Anterior cingulate cortex (tissue), 58 donors: ENCODE results near the gene MARCKSL1.
A peak's percentile ranks its signal among the peaks of the same experiment; 100 is the strongest.

Experiments
- DNase-seq, 58 donors: peaks; one replicate each; lab custom pipeline; 2025; lab: John Stamatoyannopoulos, UW

MARCKSL1 gene

DNA sequence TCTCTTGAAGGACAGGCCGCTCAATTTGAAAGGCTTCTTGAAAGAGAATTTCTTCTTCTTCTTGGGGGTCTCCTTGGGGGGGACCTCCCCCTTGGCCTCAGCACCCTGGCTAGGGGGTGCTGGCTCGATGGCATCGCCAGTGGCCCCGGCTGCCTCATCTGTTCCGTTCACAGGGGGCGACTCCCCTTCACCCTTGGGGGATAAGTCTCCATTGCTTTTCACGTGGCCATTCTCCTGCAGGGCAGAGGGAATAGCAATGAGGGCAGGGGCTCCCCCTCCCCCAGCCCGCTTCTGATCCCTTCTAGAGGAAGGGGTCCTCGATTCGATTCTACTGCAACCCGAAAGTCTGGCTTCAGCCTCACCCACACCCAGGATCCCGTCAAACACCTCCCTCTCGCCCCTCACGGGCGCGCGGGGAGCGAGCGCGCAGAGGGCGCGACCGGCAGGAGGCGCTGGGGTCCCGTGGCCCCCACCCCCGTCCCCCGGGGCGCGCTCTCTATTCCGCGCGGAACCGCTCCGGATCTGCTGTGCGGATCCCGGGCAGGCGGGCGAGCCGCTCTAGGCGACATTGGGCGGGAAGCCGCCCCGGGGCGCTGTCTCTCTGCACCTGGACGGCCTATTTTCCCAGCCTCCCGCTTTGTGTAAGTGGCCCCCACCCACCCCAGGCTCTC is 1.0 kb downstream of the MARCKSL1 start:
- DNase-seq, result peak in 31 of 58 donors; percentile 18 to 62 (median 37)

DNA sequence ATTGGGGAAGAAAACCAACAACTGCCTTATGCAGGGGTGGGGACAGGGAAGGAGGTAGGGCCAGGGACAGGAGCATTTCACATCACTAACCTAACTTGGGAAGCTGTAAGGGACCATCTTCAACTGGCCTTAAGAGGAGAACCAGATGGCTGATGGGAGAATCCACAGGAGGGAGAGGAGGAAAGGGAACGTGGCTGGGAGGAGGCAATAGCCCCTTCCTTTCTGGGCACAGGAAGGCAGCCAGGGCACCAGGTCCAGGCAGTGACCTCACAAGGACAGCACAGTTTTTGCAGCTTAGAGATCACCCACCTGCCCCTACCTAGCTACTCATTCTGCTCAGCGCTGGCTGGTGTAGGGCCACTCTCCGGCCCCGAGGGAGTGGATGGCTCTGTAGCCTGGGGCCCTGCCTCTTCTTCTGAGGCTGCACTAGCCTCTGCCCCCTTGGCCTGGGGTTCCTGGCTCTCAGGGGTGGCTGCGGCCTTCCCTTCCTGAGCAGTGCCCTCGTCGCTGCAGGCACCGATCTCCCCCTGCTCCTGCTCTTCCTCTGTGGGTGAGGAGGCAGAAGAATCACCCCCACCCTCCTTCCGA is 1.7 kb downstream of the MARCKSL1 start:
- peak in 1 of 58 donors; percentile 23 for DNase-seq

- DNase-seq, result no peak
Measured at GRCh38 chr1:32333251-32333963, 2.6 kb downstream of the MARCKSL1 start.

DNA sequence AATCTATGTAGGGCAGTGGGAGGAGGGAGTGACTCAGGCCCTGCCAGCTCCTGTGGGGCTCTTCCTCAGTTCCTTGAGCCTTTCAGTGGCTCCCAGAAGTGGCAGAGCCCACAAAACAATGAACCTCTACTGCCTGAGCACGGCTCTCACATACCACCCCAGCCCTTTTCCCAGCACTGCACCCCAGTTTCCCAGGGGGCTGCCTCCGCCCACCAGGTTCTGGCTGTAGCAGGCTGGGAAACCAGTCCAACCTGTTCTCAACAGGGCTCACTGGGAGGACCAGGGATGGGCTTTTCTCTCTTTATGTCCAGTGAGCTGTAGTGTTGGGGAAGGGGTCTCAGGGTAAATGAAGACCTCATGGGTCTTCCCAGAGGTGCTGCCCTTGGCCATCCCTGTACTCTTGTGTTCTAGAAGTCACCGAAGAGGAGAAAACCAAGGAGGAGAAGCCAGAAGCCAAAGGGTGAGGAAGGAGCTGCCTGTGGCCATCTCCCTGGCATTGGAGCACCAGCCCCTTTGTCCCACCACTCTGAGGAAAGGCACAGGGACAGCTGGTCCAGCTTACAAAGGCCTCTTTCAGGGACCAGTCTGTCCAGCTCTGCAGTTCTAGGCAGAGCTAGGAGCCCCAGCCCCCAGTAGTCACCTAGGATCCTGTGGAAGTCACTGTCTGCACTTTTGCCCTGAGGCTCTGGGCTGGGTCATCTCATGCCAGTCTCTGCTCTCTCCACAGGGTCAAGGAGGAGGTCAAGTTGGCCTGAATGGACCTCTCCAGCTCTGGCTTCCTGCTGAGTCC is 3.5 kb downstream of the MARCKSL1 start:
- peak in 24 of 58 donors; percentile 13 to 71 (median 38) for DNase-seq

DNA sequence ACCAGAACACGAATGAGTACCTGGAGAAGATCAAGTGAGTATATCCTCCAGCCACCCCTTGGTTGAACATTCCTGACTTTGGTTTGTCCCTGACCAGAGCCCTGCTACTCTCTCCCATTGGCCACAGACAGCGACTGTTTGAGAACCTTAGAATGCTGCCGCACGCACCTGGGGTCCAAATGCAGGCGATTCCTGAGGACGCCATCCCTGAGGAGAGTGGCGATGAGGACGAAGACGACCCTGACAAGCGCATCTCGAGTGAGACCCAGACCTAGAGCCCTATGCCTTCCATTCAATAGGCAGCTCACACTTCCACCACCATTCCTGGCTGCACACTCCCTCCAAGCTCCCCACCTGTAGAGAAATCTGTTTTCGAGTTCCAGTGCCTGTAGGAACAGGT is 4.5 kb downstream of the MARCKSL1 start:
- DNase-seq, result no peak

GRCh38 chr1:32330558-32331151 is 5.4 kb downstream of the MARCKSL1 start:
- DNase-seq, result no peak

DNA sequence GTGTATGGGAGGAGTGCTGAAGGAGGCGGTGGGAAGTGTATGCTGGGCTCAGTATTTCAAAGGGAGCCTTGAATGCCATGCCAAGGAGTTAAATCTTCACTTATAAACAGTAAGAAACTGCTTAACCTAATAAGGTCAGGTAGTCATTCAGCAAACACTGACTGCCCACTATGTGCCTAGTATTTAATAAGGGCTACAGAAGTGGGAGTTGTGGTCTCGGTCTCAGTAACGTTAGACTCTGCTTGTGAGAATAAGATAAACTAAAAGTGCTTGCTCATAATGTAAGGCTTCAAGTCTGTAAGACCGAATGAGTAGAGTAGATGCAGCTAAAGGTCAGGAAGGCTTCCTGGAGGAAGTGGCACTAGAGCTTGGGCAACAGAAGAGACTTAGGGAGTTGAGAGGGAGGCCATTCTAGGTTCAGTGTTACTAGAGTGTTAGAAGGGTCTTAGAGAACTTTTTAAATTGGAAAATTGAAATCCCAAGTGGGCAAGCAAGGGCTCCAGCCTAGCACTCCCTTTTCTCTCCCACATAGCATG is 6.0 kb downstream of the MARCKSL1 start:
- DNase-seq, result no peak

GRCh38 chr1:32327204-32327603 is 8.8 kb downstream of the MARCKSL1 start:
- DNase-seq, result no peak

DNA sequence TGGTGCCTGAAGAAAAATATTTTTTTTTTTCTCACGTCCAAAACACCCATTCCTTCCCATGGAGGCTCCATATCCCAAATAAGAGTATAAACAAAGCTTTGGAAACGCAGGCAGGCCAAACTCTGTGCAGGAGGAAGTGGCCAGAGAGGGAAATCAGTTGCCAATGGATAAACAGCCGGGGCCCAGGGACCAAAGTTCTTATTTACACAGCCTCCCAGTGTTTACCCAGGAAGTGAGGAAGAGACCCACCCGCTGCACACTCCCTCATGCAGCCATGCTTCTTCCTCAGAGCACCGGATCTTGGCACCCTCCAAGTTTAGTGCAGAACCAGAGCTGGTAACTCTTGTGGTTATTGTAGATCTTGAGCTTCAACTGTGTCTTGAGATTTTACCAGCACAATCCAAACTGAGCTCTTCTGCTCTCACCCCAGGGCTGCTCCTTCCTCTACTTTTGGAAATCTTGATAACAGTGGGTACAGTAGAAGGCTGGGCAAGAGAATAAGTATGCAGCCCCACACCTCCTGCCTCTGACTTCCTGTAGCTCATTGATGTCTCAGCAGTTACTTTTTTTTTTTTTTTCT is 14.2 kb downstream of the MARCKSL1 start:
- DNase-seq, result no peak

- DNase-seq, result no peak
Measured at GRCh38 chr1:32318127-32318869, 17.7 kb downstream of the MARCKSL1 start.

- DNase-seq, result no peak
Measured at GRCh38 chr1:32316903-32317277, 19.1 kb downstream of the MARCKSL1 start.

GRCh38 chr1:32311709-32312393 is 24.2 kb downstream of the MARCKSL1 start:
- no peak for DNase-seq

DNA sequence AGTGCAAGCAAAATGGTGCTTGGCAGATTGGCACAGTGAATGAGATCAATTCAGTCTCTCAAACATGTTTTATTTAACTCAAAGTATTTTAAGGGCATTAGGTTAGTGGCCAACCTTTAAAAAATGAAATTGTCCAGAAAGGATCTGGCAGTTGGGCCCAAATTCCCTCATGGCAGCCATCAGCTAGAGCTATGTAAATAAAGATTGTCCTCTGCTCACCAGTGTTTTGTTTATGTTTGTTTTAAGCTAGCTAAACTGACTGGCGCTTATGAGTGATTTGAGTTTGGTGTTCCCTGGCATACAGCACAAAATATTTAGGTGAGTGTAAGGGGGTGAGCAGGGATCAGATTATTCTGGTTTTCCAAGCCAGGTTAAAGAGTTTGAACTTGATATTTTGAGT is 26.1 kb downstream of the MARCKSL1 start:
- no peak for DNase-seq

- no peak for DNase-seq
Measured at GRCh38 chr1:32307324-32307723, 28.7 kb downstream of the MARCKSL1 start.

DNA sequence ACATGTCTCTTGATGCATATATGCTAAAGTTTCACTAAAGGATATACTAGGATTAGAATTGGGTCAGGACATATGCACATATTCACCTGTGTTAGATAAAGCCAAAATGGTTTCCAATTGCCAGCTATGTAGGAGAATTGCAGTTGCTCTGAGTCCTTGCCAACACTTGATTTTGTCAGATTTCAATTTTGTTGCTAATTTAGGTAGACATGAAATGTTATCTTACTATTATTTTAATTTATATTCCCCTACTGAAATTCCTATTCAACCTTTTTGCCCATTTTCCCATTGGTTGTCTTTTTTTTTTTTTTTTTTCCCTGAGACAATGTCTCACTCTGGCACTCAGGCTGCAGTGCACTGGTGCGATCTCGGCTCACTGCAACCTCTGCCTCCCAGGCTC is 30.7 kb downstream of the MARCKSL1 start:
- no peak for DNase-seq

- DNase-seq, result no peak
Measured at GRCh38 chr1:32303997-32304622, 31.9 kb downstream of the MARCKSL1 start.

DNA sequence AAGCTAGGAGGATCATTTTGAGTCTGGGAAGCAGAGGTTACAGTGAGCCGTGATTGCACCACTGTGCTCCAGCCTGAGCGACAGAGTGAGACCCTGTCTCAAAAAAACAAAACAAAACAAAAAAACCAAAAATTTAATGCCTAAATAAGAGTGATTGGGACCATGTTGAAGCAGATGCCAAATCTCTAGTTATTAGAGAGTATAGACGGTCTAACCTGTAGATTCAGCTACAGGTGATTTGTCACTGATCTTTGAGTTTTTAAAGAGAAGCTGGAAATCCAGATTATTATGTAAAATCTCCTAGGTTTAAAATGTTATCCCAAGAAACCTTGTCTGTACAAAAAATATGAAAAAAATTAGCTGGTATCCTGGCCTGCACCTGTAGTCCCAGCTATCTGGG is 32.7 kb downstream of the MARCKSL1 start:
- no peak for DNase-seq

DNA sequence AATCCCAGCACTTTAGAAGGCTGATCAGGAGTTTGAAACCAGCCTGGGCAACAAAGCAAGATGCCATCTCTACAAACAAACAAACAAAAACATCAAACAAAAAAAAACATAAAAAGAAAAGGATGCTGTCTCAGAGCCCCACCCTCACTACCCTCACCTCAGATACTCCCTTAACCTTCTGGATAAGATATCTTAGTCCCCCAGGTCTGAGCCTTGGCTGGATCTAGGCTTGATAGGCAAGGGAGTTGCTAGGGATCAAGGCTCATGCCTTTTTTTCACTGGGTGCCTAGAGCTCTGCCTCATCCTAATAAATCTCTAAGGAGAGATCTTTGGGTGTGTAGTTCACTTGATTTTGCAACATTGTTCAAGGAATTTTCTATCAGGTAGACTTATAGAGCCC is 36.7 kb downstream of the MARCKSL1 start:
- DNase-seq, result no peak
